ENCODE measurements around the gene NPTN. TPM values are rescaled to one million over a fixed set of nuclear protein-coding genes. Genes with fewer than 3 reads are reported as not detected.

NPTN gene
- total RNA-seq, 2 experiments from 2014 or later, result 41.5 to 43.2 TPM

GRCh38 chr15:73564255-73564654 is 68.9 kb downstream of the NPTN start:
- BruUV-seq (replicated peaks), result no TSS peak
- intact Hi-C loops (cut with micrococcal nuclease; ENCODE audit: unreplicated experiment), result no loop called here

GRCh38 chr15:73560501-73561117 is 72.6 kb downstream of the NPTN start:
- no peaks in the 10 kb centered on the region for H4K20me1 ChIP-seq (ENCODE audit: insufficient read depth, low read length)
- no peak overlapping the region for H2AFZ ChIP-seq (ENCODE audit: low read length)
- intact Hi-C loops (cut with micrococcal nuclease; ENCODE audit: unreplicated experiment), result loop anchor here (1.0 kb wide), 2 partner anchors 76 to 140 kb away; no protein-coding TSS in a partner anchor
- DNase-seq (ENCODE audit: low spot score), result peak; percentile 68
- ChIA-PET POLR2A (no interaction called here), CTCF (ENCODE audit: unreplicated experiment) (interaction anchor here (1.0 kb wide), 1 partner anchor 73 kb away, joined by 3 read pairs; no protein-coding TSS in a partner anchor)
- H3K4me3 ChIP-seq (ENCODE audit: low read depth, low read length, poor library complexity, severe bottlenecking), result no peak overlapping the region
- H3K9me2 ChIP-seq (ENCODE audit: insufficient read depth, low read length), result no peaks in the 10 kb centered on the region
- no peaks in the 10 kb centered on the region for H3K4me1 ChIP-seq (ENCODE audit: insufficient read depth, low read length, poor library complexity, severe bottlenecking)
- H3K79me2 ChIP-seq (ENCODE audit: insufficient read depth, low read depth, low read length), result no peaks in the 10 kb centered on the region
- no TSS peak for BruUV-seq (replicated peaks)
- peaks cover 62% of the 10 kb centered on the region; the same call in 1 of the 2 replicates for H3K36me3 ChIP-seq (ENCODE audit: insufficient read depth, low read length)
- H3K27ac ChIP-seq (ENCODE audit: low read depth, low read length, poor library complexity, severe bottlenecking), result no peak overlapping the region
- H3K9me3 ChIP-seq (ENCODE audit: low read length), result no peaks in the 10 kb centered on the region
- H3K4me2 ChIP-seq (ENCODE audit: low read length), result no peak overlapping the region
- TF ChIP-seq EZH2phosphoT487 (IDR thresholded peaks at IDR 0.05; ENCODE audit: borderline replicate concordance, low read depth, low read length) (no peak), CTCF (conservative IDR thresholded peaks at IDR 0.05; ENCODE audit: low read length) (peak; percentile 77)

More at GRCh38 chr15:73564255-73564654, 68.9 kb downstream of the NPTN start:
- Histone ChIP-seq H3K27ac (ENCODE audit: low read depth, low read length, poor library complexity, severe bottlenecking) (no peak overlapping the region), H3K79me2 (ENCODE audit: insufficient read depth, low read depth, low read length) (no peaks in the 10 kb centered on the region), H2AFZ (ENCODE audit: low read length) (no peak overlapping the region), H4K20me1 (ENCODE audit: insufficient read depth, low read length) (no peaks in the 10 kb centered on the region), H3K9me2 (ENCODE audit: insufficient read depth, low read length) (no peaks in the 10 kb centered on the region), H3K9me3 (ENCODE audit: low read length) (no peaks in the 10 kb centered on the region), H3K4me1 (ENCODE audit: insufficient read depth, low read length, poor library complexity, severe bottlenecking) (no peaks in the 10 kb centered on the region), H3K4me2 (ENCODE audit: low read length) (no peak overlapping the region), H3K36me3 (ENCODE audit: insufficient read depth, low read length) (peaks cover 83% of the 10 kb centered on the region), H3K4me3 (ENCODE audit: low read depth, low read length, poor library complexity, severe bottlenecking) (no peak overlapping the region)
- DNase-seq (ENCODE audit: low spot score), result no peak
- TF ChIP-seq EZH2phosphoT487 (IDR thresholded peaks at IDR 0.05; ENCODE audit: borderline replicate concordance, low read depth, low read length) (no peak), CTCF (conservative IDR thresholded peaks at IDR 0.05; ENCODE audit: low read length) (no peak)
- CTCF ChIA-PET (ENCODE audit: unreplicated experiment), result no interaction called here
- POLR2A ChIA-PET, result no interaction called here

GRCh38 chr15:73558529-73558928 is 74.7 kb downstream of the NPTN start:
- Histone ChIP-seq H3K4me3 (ENCODE audit: low read depth, low read length, poor library complexity, severe bottlenecking) (no peak overlapping the region), H3K4me2 (ENCODE audit: low read length) (no peak overlapping the region), H2AFZ (ENCODE audit: low read length) (no peak overlapping the region), H3K4me1 (ENCODE audit: insufficient read depth, low read length, poor library complexity, severe bottlenecking) (no peaks in the 10 kb centered on the region), H3K9me3 (ENCODE audit: low read length) (no peaks in the 10 kb centered on the region), H3K9me2 (ENCODE audit: insufficient read depth, low read length) (no peaks in the 10 kb centered on the region), H3K36me3 (ENCODE audit: insufficient read depth, low read length) (peaks cover 48% of the 10 kb centered on the region; the same call in 1 of the 2 replicates), H3K27ac (ENCODE audit: low read depth, low read length, poor library complexity, severe bottlenecking) (no peak overlapping the region), H3K79me2 (ENCODE audit: insufficient read depth, low read depth, low read length) (no peaks in the 10 kb centered on the region), H4K20me1 (ENCODE audit: insufficient read depth, low read length) (no peaks in the 10 kb centered on the region)
- DNase-seq (ENCODE audit: low spot score), result no peak
- ChIA-PET POLR2A (no interaction called here), CTCF (ENCODE audit: unreplicated experiment) (interaction anchor here (0.6 kb wide), 1 partner anchor 78 kb away, joined by 3 read pairs; no protein-coding TSS in a partner anchor)
- intact Hi-C loops (cut with micrococcal nuclease; ENCODE audit: unreplicated experiment), result no loop called here
- no TSS peak for BruUV-seq (replicated peaks)
- TF ChIP-seq EZH2phosphoT487 (IDR thresholded peaks at IDR 0.05; ENCODE audit: borderline replicate concordance, low read depth, low read length) (no peak), CTCF (conservative IDR thresholded peaks at IDR 0.05; ENCODE audit: low read length) (no peak)
